ENCODE data around the gene HIF3A. TPM values are rescaled to one million over a fixed set of nuclear protein-coding genes. Genes with fewer than 3 reads are reported as not detected.

HIF3A gene
- total RNA-seq, 1 donor from 2014 or later = 54.2 TPM

DNA sequence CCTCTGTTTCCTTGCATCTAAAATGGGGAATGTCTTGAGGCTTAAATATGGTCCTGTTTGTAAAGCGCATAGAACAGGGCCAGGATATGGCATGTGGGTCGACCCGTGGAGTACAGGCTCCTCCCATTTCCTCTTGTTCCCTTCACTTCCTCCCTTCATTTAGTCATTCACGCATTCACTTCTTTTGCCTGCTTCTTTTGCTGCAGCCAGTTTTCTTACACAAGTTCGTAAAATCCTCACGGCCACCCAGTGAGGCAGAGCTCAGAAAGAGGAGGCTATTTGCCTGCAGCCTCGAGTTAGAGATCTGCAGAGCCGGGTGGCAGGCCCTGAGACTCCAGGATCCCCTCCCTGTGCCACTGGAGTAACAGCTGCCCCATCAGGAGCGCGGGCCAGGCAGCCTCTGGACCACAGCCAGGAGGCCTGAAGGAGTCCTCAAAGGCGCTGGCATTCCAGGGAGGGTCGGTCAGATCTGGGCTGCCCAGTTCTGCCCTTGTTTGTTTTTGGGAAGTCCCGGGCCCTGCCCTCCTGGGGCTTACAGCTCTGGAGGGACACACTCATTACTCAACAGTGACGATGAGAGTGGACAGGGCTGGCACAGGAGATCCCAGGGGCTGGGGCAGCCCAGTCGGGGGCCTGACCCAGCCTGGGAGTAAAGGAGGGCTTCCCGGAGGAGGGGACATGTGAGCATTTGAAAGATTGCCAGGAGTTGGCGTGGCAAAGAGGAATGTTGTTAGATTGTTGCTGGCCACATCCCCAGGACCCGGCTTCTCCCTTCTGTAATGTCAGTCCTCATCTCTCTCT lies 54.6 kb downstream of the HIF3A start:
- Mint-ChIP-seq H3K27me3 (ENCODE audit: unreplicated experiment) (peaks cover 12% of the 10 kb centered on the region), H3K4me1 (ENCODE audit: unreplicated experiment) (peaks cover 44% of the 10 kb centered on the region), H3K36me3 (ENCODE audit: low read depth, unreplicated experiment) (peaks cover 19% of the 10 kb centered on the region), H3K4me3 (ENCODE audit: unreplicated experiment) (no peak overlapping the region), H3K27ac (ENCODE audit: unreplicated experiment) (peak overlapping the region; percentile 82), H3K9me3 (ENCODE audit: unreplicated experiment) (no peaks in the 10 kb centered on the region)
- TF ChIP-seq, protein P1, sequence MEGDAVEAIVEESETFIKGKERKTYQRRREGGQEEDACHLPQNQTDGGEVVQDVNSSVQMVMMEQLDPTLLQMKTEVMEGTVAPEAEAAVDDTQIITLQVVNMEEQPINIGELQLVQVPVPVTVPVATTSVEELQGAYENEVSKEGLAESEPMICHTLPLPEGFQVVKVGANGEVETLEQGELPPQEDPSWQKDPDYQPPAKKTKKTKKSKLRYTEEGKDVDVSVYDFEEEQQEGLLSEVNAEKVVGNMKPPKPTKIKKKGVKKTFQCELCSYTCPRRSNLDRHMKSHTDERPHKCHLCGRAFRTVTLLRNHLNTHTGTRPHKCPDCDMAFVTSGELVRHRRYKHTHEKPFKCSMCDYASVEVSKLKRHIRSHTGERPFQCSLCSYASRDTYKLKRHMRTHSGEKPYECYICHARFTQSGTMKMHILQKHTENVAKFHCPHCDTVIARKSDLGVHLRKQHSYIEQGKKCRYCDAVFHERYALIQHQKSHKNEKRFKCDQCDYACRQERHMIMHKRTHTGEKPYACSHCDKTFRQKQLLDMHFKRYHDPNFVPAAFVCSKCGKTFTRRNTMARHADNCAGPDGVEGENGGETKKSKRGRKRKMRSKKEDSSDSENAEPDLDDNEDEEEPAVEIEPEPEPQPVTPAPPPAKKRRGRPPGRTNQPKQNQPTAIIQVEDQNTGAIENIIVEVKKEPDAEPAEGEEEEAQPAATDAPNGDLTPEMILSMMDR (IDR thresholded peaks at IDR 0.05; ENCODE audit: unreplicated experiment) = no peak
- no peak for DNase-seq (ENCODE audit: low spot score)

DNA sequence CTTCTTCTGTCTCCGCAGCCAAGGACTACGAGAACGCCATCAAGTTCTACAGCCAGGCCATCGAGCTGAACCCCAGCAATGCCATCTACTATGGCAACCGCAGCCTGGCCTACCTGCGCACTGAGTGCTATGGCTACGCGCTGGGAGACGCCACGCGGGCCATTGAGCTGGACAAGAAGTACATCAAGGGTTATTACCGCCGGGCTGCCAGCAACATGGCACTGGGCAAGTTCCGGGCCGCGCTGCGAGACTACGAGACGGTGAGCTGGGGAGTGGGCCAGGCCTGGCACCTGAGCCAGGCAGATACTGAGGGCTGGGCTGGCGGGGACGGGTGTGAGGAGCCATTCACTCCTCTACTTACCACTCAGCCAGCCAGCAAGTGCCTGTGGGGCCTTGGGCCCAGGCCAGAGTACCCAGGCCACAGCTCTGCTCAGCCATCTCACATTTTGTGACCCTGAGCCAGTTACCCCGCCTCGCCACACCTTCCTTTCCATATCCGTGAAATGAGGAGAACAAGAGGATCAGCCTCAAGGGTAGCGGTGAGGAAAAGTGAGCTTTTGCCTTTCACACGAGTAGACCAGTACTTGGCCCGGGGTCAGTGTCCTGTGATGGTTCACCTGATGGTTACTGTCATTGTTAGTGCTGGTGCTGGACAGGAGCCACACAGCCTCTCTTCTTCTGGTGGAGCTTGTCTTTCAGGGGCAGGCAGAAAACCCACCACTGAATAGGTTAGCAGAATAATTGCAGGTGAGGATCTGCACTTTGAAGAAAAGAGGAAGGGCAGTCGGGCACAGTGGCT lies 57.1 kb downstream of the HIF3A start:
- Mint-ChIP-seq H3K27ac (ENCODE audit: unreplicated experiment) (no peak overlapping the region), H3K27me3 (ENCODE audit: unreplicated experiment) (peaks cover 8% of the 10 kb centered on the region), H3K4me3 (ENCODE audit: unreplicated experiment) (peak overlapping the region; percentile 51), H3K9me3 (ENCODE audit: unreplicated experiment) (no peaks in the 10 kb centered on the region), H3K4me1 (ENCODE audit: unreplicated experiment) (peaks cover 28% of the 10 kb centered on the region), H3K36me3 (ENCODE audit: low read depth, unreplicated experiment) (peaks cover 22% of the 10 kb centered on the region)
- DNase-seq (ENCODE audit: low spot score) = no peak
- TF ChIP-seq, protein P1 (IDR thresholded peaks at IDR 0.05; ENCODE audit: unreplicated experiment) = no peak

DNA sequence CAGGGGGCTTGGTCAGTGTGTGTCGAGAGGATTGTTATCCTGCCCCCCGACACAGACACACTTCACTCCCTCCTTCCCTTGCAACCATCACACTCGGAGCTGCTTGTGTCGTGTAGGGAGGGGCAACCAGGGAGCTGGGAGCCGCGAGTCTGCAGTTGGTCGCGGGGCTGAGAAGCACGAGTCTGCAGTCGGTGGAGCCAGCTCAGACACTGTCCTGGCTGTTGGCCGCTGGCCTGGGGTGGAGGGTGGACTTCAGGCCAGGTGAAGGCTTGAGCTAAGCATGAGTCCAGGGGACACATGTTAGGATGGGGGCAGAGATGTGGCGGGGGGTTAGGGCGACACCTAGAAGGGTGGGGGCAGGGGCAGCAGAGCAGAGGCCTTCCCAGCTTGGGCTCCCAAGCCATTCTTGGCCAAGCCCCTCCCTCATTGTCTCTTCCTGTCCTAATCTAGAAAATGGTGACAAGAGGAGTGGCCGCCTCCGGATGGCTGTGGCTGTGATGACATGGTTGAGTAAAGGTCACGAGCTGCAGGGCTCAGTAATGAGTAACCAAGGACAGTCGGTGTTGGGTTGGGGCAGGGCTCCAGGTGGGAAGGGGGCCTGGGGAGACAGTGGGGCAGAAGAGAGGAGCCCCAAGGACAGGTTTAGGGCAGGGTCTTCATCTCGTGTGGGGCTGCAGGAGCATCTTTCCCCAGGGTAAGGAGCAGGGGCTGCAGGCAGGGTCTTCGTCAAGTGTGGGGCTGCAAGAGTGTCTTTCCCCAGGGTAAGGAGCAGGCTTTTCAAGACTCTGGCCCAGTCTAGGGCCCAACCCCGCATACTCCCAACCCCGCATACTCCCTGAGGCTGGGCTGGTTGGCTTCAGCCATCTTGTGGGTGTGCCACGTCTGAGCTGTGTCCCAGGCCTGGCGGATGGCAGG lies 58.6 kb downstream of the HIF3A start:
- no peaks in the 10 kb centered on the region for H3K9me3 Mint-ChIP-seq (ENCODE audit: unreplicated experiment)
- H3K4me1 Mint-ChIP-seq (ENCODE audit: unreplicated experiment) = peaks cover 14% of the 10 kb centered on the region
- H3K36me3 Mint-ChIP-seq (ENCODE audit: low read depth, unreplicated experiment) = peaks cover 16% of the 10 kb centered on the region
- TF ChIP-seq, protein P1 (IDR thresholded peaks at IDR 0.05; ENCODE audit: unreplicated experiment) = no peak
- H3K4me3 Mint-ChIP-seq (ENCODE audit: unreplicated experiment) = no peak overlapping the region
- DNase-seq (ENCODE audit: low spot score) = no peak
- H3K27ac Mint-ChIP-seq (ENCODE audit: unreplicated experiment) = no peak overlapping the region
- H3K27me3 Mint-ChIP-seq (ENCODE audit: unreplicated experiment) = peaks cover 3% of the 10 kb centered on the region

DNA sequence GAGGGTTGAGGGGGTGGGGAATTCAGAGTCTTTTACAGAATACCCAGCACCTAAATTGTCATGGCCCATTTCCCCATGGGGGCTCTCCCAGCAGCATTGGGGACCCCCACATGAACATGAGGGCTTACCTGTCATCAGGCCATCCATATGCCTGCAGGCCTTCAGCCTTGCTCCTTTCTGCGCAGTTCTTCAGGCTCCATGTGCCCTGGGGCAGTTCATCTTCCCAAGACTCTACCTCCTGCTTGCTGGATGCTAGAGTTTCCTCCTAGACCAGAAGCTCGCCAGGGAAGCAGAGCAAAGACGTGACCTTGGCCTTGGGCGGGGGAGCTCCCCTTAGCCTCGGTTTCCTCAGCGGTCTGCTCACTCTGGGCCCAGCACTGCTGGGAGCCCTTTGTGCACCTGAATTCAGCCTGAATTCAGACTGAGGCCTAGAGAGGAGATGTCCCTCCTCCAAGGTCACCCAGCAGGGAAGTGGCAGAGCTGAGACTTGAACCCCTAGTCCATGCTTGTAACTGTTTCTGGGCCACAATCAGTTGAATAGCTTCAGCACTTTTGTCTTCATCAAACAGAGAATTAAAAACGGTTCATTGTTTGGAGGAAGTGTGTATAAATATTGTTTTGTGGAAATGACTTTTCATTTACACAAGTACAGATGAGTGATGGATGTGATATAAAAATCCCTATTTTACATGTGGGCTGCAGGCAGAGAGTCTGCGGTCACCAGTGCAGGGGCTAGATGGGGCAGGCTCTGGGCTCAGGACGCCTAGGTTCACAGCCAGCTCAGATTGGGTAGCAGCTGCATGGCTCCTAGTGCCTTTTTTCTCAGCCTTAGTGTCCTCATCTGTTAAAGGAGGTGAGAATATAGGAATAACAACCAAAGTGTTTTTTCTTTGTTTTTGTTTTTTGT lies 59.6 kb downstream of the HIF3A start:
- Mint-ChIP-seq H3K4me3 (ENCODE audit: unreplicated experiment) (no peak overlapping the region), H3K9me3 (ENCODE audit: unreplicated experiment) (no peaks in the 10 kb centered on the region), H3K4me1 (ENCODE audit: unreplicated experiment) (peaks cover 6% of the 10 kb centered on the region), H3K36me3 (ENCODE audit: low read depth, unreplicated experiment) (peaks cover 12% of the 10 kb centered on the region), H3K27me3 (ENCODE audit: unreplicated experiment) (peaks cover 3% of the 10 kb centered on the region), H3K27ac (ENCODE audit: unreplicated experiment) (no peak overlapping the region)
- no peak for DNase-seq (ENCODE audit: low spot score)
- TF ChIP-seq, protein P1 (IDR thresholded peaks at IDR 0.05; ENCODE audit: unreplicated experiment) = no peak
